ENCODE data around the gene SLC25A6.
"Not testable (repeated sequence)": the region's sequence is repeated elsewhere in the genome, so short reads cannot be mapped to it uniquely, and the experiment has no call there.

SLC25A6 gene

DNA sequence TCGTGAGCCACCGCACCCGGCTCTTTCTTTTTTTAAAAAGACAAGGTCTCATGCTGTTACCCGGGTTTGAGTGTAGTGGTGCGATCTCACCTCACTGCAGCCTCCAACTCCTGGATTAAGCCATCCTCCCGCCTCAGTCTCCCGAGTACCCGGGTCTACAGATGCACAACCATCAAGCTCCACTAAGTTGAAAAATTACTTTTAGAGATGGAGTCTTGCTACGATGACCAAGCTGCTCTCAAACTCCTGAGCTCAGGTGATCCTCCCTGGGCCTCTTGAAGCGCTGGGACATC is 2.0 kb downstream of the SLC25A6 start:
- DNase-seq (ENCODE audit: low read depth) = no peak

DNA sequence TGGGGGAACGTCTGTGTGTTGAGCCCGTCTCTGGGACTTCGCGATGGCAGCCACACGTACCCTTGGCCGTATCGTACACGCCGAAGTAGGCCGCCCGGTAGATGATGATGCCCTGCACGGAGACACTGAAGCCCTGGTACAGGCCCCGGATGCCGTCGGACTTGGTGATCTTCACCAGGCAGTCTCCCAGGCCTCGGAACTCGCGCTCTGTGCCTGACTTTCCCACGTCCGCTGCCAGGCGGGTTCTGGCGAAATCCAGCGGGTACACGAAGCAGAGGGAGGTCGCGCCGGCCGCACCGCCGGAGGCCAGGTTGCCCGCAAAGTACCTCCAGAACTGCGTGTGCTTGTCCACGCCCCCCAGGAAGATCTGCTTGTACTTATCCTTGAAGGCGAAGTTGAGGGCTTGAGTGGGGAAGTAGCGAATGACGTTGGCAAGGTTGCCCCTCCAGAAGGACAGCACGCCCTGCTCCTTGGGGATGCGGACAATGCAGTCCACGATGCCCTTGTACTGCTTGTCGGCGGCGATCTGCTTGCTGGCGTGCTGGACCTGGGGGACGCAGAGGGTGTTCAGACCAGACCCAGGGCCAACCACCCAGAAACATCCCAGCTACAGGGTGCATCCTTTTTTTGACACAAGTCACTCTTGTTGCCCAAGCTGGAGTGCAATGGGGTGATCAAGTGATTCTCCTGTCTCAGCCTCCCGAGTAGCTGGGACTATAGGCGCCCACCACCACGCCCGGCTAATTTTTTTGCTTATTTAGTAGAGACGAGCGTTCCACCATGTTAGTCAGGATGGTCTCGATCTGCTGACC is 2.5 kb downstream of the SLC25A6 start:
- DNase-seq (ENCODE audit: low read depth) = no peak

DNA sequence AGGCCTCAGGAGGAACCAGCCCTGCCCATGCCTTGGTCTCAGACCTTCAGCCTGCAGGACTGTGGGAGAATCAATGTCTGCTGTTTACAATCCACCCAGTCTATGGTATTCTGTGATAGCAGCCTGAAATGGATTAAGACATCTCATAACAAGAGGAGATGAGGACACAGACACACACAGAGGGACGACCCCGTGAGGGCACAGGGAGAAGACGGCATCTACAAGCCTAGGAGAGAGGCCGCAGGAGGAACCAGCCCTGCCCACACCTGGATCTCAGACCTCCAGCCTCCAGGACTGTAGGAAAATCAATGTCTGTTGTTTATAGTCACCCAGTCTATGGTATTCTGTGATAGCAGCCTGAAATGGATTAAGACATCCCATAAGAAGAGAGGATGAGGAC is 3.3 kb downstream of the SLC25A6 start:
- no peak for DNase-seq (ENCODE audit: low read depth)

DNA sequence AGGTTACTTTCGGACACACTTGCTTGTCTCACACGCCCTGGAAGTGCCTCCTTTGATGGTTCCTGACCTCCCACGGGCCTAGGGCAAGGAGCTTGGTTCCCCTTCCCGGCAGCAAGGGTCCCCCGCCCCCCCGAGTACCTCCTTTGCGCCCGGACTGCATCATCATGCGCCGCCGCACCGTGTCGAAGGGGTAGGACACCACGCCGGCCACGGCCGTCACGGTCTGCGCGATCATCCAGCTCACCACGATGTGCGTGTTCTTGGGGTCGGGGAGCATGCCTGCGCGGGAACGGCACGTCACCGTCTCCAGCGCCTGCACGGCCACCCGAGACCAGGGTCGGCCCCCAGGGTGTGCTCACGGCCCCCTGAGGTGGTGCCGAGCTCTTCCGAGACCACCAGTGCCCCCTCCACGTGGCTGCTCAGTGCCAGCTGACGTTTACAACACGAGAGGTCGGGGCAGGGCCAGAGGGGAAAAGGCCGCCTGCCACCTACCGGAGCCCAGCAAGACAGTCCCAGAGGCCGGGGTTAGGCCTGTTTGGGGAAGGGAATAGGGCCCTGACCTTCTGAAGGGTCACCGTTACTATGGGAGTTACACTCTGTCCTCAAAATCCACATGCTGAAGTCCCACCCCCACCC is 4.7 kb downstream of the SLC25A6 start:
- no peak for DNase-seq (ENCODE audit: low read depth)

DNA sequence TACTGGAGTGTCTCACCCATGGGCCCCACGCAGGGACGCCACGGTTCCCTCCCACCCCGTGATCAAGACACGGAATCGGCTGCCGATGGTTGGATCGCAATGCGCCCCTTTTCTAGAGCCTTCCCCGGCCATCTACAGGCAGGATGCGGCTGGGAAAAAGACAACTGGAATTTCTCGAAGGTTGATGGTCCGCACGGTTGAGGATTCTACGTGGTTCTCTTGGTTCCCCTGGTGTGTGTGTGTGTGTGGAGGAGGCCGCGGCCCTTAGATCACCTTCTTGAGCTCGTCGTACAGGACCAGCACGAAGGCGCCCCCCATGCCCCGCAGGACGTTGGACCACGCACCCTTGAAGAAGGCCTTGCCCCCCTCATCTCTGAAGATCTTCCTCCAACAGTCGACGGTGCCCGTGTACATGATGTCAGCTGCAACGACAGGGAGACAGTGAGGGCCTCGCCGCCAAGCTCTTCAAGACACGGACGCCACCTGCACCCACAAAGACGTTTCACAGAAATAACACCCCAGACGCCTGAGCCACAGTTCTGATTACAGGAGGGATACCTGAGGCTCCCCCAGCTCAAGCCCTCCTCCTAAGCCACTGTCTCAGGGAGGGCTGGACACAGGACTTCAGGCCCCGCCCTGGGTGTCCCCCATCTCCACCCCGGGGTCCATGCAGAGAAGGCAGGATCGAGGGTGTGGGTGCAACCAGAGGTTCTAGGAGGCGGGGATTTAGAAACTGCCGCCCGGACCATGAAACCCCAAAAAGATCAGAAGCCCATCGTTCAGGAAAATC is 5.4 kb downstream of the SLC25A6 start:
- no peak for DNase-seq (ENCODE audit: low read depth)

DNA sequence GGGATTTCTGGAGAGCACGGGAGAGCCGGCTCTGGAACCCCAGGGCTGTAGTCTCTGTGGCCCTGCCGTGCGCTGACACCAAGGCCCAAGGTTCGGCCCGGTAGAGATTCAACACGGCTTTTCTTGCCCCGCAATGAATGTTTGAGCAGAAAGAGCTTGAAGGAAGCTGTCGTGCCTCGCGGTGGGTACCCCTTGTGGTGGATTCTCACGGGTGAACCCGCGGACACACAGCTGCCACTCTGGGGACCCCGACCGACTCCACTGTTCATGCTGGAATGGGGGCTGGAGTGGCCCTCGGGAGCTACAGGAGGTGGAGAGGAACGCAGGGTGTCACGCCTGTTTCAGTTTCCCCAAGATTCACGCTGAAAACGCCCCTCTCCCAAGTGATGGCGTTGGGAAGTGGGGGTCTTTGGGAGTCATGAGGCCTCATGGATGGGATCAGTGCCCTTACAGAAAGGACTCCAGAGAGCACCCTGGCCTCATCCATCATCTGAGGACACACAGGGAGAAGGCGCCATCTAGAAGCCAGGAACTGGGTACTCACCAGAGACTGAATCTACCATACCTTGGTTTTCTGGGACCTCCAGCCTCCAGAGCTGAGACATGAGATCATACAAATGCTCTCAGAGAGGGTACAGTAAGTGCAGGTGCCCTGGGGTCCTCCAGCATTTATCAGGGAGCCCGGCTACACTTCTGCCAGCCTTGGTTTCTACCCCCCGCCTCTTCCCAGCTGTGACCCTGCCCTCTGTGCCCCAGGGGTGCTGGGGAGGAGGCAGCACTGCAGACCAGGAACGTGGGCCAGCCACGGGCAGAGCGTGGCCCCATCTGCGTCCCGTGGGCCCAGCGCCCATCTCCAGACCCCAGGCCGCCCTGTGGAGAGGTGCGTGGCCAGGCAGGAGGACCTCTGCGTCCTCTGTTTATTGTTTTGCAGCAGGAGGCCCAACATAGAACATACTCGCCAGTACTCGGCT is 6.4 kb downstream of the SLC25A6 start:
- no peak for DNase-seq (ENCODE audit: low read depth)

DNA sequence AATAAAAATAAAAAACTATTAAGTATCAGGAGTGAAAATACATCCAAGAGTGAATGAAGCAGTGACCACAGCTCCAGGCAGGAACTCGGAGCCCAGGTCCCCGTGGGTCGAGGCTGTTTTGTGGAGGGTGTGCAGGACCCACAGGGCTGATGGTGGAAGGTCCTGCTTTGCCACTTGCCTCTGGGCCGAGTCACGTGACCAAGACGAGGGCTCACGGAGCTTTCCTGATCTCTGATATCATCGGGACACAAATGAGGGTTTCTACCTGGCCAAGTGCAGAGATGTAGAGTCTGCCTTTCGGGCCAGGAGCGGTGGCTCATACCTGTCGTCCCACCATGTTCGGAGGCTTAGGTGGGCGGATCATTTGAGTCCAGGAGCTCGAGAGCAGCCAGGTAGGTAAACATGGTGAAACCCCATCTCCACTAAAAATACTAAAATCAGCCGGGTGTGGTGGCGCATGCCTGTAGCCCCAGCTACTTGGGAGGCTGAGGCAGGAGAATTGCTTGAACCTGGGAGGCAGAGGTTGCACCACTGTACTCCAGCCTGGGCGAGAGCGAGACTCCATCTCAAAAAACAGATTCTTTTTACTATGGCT is 7.2 kb downstream of the SLC25A6 start:
- DNase-seq (ENCODE audit: low read depth) = no peak

DNA sequence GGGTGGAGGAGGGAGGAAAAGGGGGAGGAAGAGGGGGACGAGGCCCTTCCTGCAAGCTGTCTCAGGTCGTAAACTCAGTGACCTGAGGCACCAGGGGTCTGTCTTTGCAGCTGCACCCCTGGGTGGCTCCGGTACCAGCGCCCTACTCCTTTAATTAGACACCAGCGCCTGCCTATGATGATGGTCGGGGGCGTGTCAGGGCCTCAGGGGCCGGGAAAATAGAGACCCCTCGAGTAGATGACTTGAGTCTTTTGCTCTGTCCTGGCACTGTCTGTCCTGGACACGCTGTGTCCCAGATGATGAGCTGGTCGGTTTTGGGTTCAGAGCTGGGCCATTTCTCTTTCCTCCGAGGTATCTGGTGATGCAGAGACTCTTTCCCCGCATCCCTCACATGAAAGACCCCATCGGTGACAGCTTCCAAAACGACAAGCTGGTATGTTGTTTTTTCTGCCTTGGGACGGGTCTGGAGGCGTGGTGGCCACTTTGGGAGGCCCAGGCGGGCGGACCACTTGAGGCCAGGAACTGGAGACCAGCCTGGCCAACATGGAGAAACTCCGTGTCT is 11.2 kb downstream of the SLC25A6 start:
- no peak for DNase-seq (ENCODE audit: low read depth)

DNA sequence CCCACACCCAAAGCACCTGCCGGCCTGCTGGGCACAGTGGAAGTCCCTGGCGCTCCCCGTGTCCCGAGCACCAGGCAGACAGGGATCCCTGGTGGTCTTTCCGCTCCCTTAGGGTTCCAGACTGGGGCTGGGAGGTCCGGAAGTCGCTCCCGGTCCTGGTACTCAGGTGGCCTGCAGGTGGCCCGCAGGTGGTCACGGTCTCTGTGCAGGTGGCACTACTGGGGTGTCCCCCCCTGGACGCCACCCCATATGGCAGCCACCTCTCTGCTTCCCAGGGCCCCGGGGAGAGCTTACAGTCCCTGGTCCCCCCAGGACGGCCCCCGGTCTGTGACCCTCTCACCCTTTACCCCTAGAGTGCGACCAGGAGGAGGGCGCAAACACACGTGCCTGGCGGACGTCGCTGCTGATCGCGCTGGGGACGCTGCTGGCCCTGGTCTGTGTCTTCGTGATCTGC is 13.6 kb downstream of the SLC25A6 start:
- DNase-seq (ENCODE audit: low read depth) = no peak

DNA sequence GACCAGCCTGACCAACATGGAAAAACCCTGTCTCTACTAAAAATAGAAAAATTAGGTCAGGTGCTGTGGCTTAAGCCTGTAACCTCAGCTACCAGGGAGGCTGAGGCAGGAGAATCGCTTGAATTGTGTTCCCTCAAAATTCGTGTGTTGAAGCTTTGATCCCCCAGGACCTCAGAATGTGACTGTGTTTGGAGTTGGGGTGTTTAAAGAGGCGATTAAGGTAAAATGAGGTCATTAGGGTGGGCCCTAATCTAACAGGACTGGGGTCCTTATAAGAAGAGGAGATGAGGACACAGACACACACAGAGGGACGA is 23.6 kb downstream of the SLC25A6 start:
- DNase-seq (ENCODE audit: low read depth) = no peak

DNA sequence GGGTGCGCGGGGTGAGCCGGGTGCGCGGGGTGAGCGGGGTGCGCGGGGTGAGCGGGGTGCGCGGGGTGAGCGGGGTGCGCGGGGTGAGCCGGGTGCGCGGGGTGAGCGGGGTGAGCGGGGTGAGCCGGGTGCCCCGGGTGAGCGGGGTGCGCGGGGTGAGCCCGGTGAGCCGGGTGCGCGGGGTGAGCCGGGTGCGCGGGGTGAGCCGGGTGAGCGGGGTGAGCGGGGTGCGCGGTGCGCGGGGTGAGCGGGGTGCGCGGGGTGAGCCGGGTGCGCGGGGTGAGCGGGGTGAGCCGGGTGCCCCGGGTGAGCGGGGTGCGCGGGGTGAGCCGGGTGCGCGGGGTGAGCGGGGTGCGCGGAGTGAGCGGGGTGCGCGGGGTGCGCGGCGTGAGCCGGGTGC is 25.6 kb downstream of the SLC25A6 start:
- DNase-seq (ENCODE audit: low read depth) = not testable (repeated sequence)

DNA sequence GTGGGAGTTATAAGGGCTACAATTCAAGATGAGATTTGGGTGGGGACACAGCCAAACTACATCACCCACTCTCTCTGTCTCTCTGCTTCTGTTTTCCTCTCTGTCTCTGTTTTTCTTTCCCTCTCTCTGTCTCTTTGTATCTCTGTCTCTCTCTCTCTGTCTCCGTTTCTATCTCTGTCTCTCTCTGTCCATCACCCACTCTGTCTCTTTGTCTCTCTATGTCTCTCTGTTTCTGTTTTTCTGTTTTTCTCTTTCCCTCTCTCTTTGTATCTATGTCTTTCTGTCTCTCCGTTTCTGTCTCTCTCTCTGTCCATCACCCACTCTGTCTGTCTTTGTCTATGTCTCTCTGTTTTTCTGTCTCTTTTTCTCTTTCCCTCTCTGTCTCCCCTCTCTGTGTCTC is 30.0 kb downstream of the SLC25A6 start:
- no peak for DNase-seq (ENCODE audit: low read depth)

DNA sequence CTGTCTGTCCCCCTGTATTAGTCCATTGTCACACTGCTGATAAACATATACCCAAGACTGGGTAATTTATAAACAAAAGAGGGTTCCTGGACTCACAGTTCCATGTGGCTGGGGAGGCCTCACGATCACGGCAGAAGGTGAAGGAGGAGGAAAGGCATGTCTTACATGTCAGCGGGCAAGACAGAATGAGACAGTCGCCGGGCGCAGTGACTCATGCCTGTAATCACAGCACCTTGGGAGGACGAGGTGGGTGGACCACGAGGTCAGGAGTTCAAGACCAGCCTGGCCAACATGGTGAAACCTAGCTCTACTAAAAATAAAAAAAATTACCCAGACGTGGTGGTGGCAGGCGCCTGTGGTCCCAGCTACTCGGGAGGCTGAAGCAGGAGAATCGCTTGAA is 30.6 kb downstream of the SLC25A6 start:
- DNase-seq (ENCODE audit: low read depth) = no peak

DNA sequence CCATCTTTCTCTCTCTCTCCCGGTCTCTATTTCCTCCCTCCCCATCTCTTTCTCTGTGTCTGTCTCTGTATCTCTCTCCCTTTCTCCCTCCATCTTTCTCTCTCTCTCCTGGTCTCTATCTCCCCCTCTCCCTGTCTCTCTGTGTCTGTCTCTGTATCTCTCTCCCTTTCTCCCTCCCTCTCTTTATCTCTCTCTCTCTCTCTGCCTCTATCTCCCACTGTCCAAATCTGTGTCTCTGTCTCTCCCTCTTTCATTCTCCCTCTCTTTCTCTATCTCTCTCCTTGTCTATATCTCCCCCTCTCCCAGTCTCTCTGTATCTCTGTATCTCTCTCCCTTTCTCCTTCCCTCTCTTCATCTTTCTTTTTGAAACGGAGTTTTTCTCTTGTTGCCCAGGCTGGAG is 31.7 kb downstream of the SLC25A6 start:
- DNase-seq (ENCODE audit: low read depth) = no peak

DNA sequence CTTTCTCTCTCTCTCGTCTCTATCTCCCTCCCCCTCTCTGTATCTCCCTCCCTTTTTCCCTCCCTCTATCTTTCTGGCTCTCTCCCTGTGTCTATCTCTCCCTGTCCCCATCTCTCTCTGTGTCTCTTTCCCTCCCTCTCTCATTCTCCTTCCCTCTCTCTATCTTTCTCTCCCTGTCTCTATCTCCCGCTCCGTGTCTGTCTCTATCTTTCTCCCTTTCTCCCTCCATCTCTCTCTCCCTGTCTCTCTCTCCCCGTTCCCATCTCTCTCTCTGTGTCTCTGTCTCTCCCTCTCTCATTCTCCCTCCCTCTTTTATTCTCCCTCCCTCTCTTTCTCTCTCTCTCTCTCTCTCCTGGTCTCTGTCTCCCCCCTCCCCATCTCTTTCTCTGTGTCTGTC is 32.4 kb downstream of the SLC25A6 start:
- DNase-seq (ENCODE audit: low read depth) = no peak

DNA sequence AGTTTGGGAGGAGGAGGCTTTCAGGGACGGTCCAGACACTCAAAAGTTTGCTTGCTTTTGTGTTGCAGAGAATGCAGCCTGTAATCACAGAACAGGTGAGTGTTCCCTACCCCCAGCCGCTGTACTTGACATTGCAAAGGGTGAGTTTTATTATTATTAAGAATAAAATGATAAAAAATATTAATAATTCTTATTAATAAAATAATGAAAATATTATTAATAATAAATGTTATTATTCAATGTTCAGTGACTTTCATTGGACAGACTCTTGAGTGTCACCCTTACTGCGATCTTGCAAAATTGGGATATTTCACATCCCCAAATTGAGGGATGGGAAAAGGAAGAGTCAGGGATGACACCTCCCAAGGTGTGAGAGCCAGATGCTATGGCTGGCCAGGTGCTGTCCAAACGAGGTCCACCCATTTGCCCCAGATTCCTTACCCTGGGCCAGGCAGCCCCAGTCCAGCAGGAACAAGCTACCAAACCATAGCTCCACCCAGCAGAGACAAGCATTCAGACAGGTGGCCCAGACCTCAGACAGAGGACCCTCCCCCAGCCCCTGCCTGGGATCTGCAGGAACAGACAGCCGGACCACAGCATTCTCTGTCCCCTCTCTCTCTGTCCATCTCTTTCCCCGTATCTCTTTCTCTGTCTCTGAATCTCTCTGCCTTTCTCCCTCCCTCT is 33.0 kb downstream of the SLC25A6 start:
- DNase-seq (ENCODE audit: low read depth) = no peak

DNA sequence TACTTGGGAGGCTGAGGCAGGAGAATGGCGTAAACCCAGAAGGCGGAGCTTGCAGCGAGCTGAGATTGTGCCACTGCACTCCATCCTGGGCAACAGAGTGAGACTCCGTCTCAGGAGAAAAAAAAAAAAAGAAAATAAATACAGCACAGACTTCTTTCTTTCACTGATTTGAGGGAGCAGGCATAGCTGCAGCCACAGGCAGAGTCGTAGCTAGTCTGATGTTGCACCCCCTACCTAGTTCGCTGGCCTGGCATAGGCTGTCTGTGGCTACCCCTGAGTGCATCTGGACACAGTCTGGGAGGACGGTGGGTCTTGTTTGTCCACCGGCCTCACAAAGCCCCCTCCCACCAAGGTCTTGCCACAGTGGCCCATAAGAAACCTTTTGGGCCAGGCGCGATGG is 33.9 kb downstream of the SLC25A6 start:
- DNase-seq (ENCODE audit: low read depth) = no peak

DNA sequence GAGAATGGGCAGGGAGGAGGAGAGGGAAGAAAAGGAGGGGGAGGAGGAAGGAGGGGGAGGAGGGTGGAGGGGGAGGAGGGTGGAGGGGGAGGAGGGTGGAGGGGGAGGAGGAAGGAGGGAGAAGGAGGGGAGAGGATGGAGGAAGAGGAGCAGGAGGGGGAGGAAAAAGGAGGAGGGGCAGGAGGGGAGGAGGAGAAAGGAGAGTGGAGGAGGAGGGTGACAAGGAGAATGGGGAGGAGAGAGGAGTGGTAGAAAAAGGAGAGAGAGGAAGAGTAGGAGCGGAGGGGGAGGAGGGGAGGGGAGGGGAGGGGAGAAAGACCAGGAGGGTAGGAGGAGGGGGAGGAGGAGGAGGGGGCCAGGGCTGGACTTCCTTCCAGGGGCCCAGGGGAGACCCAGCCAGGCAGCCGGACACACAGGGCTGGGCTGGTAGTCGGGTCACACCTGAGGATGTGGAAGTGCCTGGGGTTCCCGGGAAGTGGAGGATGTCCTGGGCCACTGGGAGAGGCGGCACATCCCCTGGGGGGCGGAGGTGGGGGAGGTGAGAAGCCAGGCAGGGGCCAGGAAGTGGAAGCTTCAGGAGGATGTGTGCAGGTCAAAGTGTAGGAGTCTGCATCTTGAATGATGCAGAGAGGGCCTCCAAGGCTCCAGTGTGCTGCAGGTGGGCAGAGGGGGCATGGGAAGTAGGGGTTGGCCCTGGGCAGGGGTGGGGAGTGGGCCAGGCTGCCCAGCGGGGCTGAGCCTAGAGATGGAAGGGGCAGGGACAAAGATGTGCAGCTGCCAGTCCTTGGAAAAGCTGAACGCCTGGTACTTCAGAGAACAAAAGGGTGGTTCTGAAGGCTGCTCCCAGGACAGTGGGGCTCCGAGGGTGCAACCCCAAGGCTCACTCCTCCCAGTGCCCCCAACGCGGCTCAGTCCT is 36.5 kb downstream of the SLC25A6 start:
- no peak for DNase-seq (ENCODE audit: low read depth)
